ENCODE measurements around the gene SPPL2B.
A peak's percentile ranks its signal among the peaks of the same experiment; 100 is the strongest.
"Not testable (repeated sequence)": the region's sequence is repeated elsewhere in the genome, so short reads cannot be mapped to it uniquely, and the experiment has no call there.

Gene SPPL2B

GRCh38 chr19:2385053-2385721 is 56.7 kb downstream of the SPPL2B start:
- no peaks in the 10 kb centered on the region for H3K36me3 ChIP-seq (ENCODE audit: insufficient read depth, low read length)
- peak overlapping the region; percentile 68 for H2AFZ ChIP-seq (ENCODE audit: low read length, unreplicated experiment)
- no peaks in the 10 kb centered on the region for H3K79me2 ChIP-seq (ENCODE audit: control insufficient read depth, insufficient read depth, low read length, unreplicated experiment)
- H3K4me3 ChIP-seq (ENCODE audit: low read depth, low read length): no peak overlapping the region
- H3K27me3 ChIP-seq (ENCODE audit: insufficient read depth, low read length): no peaks in the 10 kb centered on the region
- no peak overlapping the region for H3K27ac ChIP-seq (ENCODE audit: low read depth, low read length)
- H3K4me1 ChIP-seq (ENCODE audit: control insufficient read depth, insufficient read depth, low read length, unreplicated experiment): peaks cover 3% of the 10 kb centered on the region

- peaks cover 3% of the 10 kb centered on the region for H3K4me1 ChIP-seq (ENCODE audit: control insufficient read depth, insufficient read depth, low read length, unreplicated experiment)
- no peak overlapping the region for H2AFZ ChIP-seq (ENCODE audit: low read length, unreplicated experiment)
Observed at GRCh38 chr19:2387367-2388288, 59.1 kb downstream of the SPPL2B start.

GRCh38 chr19:2389594-2389993 is 61.1 kb downstream of the SPPL2B start:
- Histone ChIP-seq H3K4me1 (ENCODE audit: control insufficient read depth, insufficient read depth, low read length, unreplicated experiment) (no peaks in the 10 kb centered on the region), H3K4me3 (ENCODE audit: low read depth, low read length) (no peak overlapping the region), H3K27me3 (ENCODE audit: insufficient read depth, low read length) (no peaks in the 10 kb centered on the region), H3K27ac (ENCODE audit: low read depth, low read length) (no peak overlapping the region), H2AFZ (ENCODE audit: low read length, unreplicated experiment) (no peak overlapping the region), H3K79me2 (ENCODE audit: control insufficient read depth, insufficient read depth, low read length, unreplicated experiment) (no peaks in the 10 kb centered on the region), H3K36me3 (ENCODE audit: insufficient read depth, low read length) (no peaks in the 10 kb centered on the region)

More at GRCh38 chr19:2387367-2388288, 59.1 kb downstream of the SPPL2B start:
- Histone ChIP-seq H3K79me2 (ENCODE audit: control insufficient read depth, insufficient read depth, low read length, unreplicated experiment) (no peaks in the 10 kb centered on the region), H3K27me3 (ENCODE audit: insufficient read depth, low read length) (no peaks in the 10 kb centered on the region), H3K27ac (ENCODE audit: low read depth, low read length) (no peak overlapping the region), H3K36me3 (ENCODE audit: insufficient read depth, low read length) (no peaks in the 10 kb centered on the region), H3K4me3 (ENCODE audit: low read depth, low read length) (no peak overlapping the region)

- Histone ChIP-seq H3K27ac (ENCODE audit: low read depth, low read length) (no peak overlapping the region), H3K36me3 (ENCODE audit: insufficient read depth, low read length) (no peaks in the 10 kb centered on the region), H3K4me3 (ENCODE audit: low read depth, low read length) (no peak overlapping the region), H3K4me1 (ENCODE audit: control insufficient read depth, insufficient read depth, low read length, unreplicated experiment) (no peaks in the 10 kb centered on the region), H3K27me3 (ENCODE audit: insufficient read depth, low read length) (no peaks in the 10 kb centered on the region), H2AFZ (ENCODE audit: low read length, unreplicated experiment) (no peak overlapping the region), H3K79me2 (ENCODE audit: control insufficient read depth, insufficient read depth, low read length, unreplicated experiment) (no peaks in the 10 kb centered on the region)
Observed at GRCh38 chr19:2391118-2391725, 62.7 kb downstream of the SPPL2B start.

GRCh38 chr19:2392366-2392765 is 63.9 kb downstream of the SPPL2B start:
- no peak overlapping the region for H2AFZ ChIP-seq (ENCODE audit: low read length, unreplicated experiment)
- H3K27me3 ChIP-seq (ENCODE audit: insufficient read depth, low read length): no peaks in the 10 kb centered on the region
- H3K27ac ChIP-seq (ENCODE audit: low read depth, low read length): no peak overlapping the region
- no peaks in the 10 kb centered on the region for H3K36me3 ChIP-seq (ENCODE audit: insufficient read depth, low read length)
- H3K79me2 ChIP-seq (ENCODE audit: control insufficient read depth, insufficient read depth, low read length, unreplicated experiment): no peaks in the 10 kb centered on the region
- no peak overlapping the region for H3K4me3 ChIP-seq (ENCODE audit: low read depth, low read length)
- H3K4me1 ChIP-seq (ENCODE audit: control insufficient read depth, insufficient read depth, low read length, unreplicated experiment): no peaks in the 10 kb centered on the region

- not testable (repeated sequence) for H3K36me3 ChIP-seq (ENCODE audit: insufficient read depth, low read length); H3K27ac ChIP-seq (ENCODE audit: low read depth, low read length); H3K79me2 ChIP-seq (ENCODE audit: control insufficient read depth, insufficient read depth, low read length, unreplicated experiment); H3K4me3 ChIP-seq (ENCODE audit: low read depth, low read length); H3K27me3 ChIP-seq (ENCODE audit: insufficient read depth, low read length); H3K4me1 ChIP-seq (ENCODE audit: control insufficient read depth, insufficient read depth, low read length, unreplicated experiment); H2AFZ ChIP-seq (ENCODE audit: low read length, unreplicated experiment)
Observed at GRCh38 chr19:2392899-2393298, 64.4 kb downstream of the SPPL2B start.

- H3K36me3 ChIP-seq (ENCODE audit: insufficient read depth, low read length): no peaks in the 10 kb centered on the region
- H2AFZ ChIP-seq (ENCODE audit: low read length, unreplicated experiment): no peak overlapping the region
- H3K27ac ChIP-seq (ENCODE audit: low read depth, low read length): no peak overlapping the region
- H3K4me1 ChIP-seq (ENCODE audit: control insufficient read depth, insufficient read depth, low read length, unreplicated experiment): no peaks in the 10 kb centered on the region
- H3K4me3 ChIP-seq (ENCODE audit: low read depth, low read length): no peak overlapping the region
- H3K79me2 ChIP-seq (ENCODE audit: control insufficient read depth, insufficient read depth, low read length, unreplicated experiment): no peaks in the 10 kb centered on the region
- H3K27me3 ChIP-seq (ENCODE audit: insufficient read depth, low read length): no peaks in the 10 kb centered on the region
Observed at GRCh38 chr19:2394054-2394441, 65.6 kb downstream of the SPPL2B start.

- no peaks in the 10 kb centered on the region for H3K79me2 ChIP-seq (ENCODE audit: control insufficient read depth, insufficient read depth, low read length, unreplicated experiment)
- H3K27me3 ChIP-seq (ENCODE audit: insufficient read depth, low read length): no peaks in the 10 kb centered on the region
- no peaks in the 10 kb centered on the region for H3K4me1 ChIP-seq (ENCODE audit: control insufficient read depth, insufficient read depth, low read length, unreplicated experiment)
- no peak overlapping the region for H2AFZ ChIP-seq (ENCODE audit: low read length, unreplicated experiment)
- no peaks in the 10 kb centered on the region for H3K36me3 ChIP-seq (ENCODE audit: insufficient read depth, low read length)
- H3K27ac ChIP-seq (ENCODE audit: low read depth, low read length): no peak overlapping the region
- H3K4me3 ChIP-seq (ENCODE audit: low read depth, low read length): no peak overlapping the region
Observed at GRCh38 chr19:2394442-2395292, 66.2 kb downstream of the SPPL2B start.

- H3K4me3 ChIP-seq (ENCODE audit: low read depth, low read length); H2AFZ ChIP-seq (ENCODE audit: low read length, unreplicated experiment); H3K36me3 ChIP-seq (ENCODE audit: insufficient read depth, low read length); H3K4me1 ChIP-seq (ENCODE audit: control insufficient read depth, insufficient read depth, low read length, unreplicated experiment); H3K27ac ChIP-seq (ENCODE audit: low read depth, low read length); H3K79me2 ChIP-seq (ENCODE audit: control insufficient read depth, insufficient read depth, low read length, unreplicated experiment); H3K27me3 ChIP-seq (ENCODE audit: insufficient read depth, low read length): not testable (repeated sequence)
Observed at GRCh38 chr19:2395293-2395829, 66.9 kb downstream of the SPPL2B start.

GRCh38 chr19:2397173-2397572 is 68.7 kb downstream of the SPPL2B start:
- H3K27me3 ChIP-seq (ENCODE audit: insufficient read depth, low read length): not testable (repeated sequence)

More at GRCh38 chr19:2397173-2397572, 68.7 kb downstream of the SPPL2B start:
- not testable (repeated sequence) for H3K36me3 ChIP-seq (ENCODE audit: insufficient read depth, low read length); H2AFZ ChIP-seq (ENCODE audit: low read length, unreplicated experiment); H3K27ac ChIP-seq (ENCODE audit: low read depth, low read length); H3K4me3 ChIP-seq (ENCODE audit: low read depth, low read length); H3K79me2 ChIP-seq (ENCODE audit: control insufficient read depth, insufficient read depth, low read length, unreplicated experiment); H3K4me1 ChIP-seq (ENCODE audit: control insufficient read depth, insufficient read depth, low read length, unreplicated experiment)

Measured in ACC112 (cell line).